Psoas muscle (tissue), 8 donors: Measurements from ENCODE around the gene BFSP2. TPM values are rescaled to one million over a fixed set of nuclear protein-coding genes. Genes with fewer than 3 reads are reported as not detected.
A peak's percentile ranks its signal among the peaks of the same experiment; 100 is the strongest.

Experiments
- ATAC-seq, 4 donors: fragments of 200-7000 bp; cut with Tn5 transposase; one replicate each; pipeline ENCODE4 v1.9.1; 2020; ENCODE audit warnings: moderate library complexity in 3 of 4, mild to moderate bottlenecking in 2 of 4
- DNase-seq, 2 donors: peaks; one replicate each; pipeline ENCODE4 v3.0.0-alpha.2; 2020
- H3K27ac ChIP-seq: fragments of 200-600 bp; one replicate; pipeline ENCODE4 v1.8.0; 2022
- H3K27me3 ChIP-seq, 3 donors: fragments of 200-600 bp in 1 of 3; one replicate each; pipeline versions ENCODE4 v1.6.1 to v1.8.0; 2013 to 2022; ENCODE audit warnings: low read length in 2 of 3, mild to moderate bottlenecking in 2 of 3, moderate library complexity in 1 of 3; ENCODE audit not compliant: insufficient read depth in 3 of 3
- H3K36me3 ChIP-seq, 2 donors: fragments of 200-600 bp in 1 of 2; one replicate each; pipeline versions ENCODE4 v1.6.1 to v1.8.0; 2013 to 2022; ENCODE audit warnings: low read depth in 1 of 2, mild to moderate bottlenecking in 1 of 2, moderate library complexity in 1 of 2; ENCODE audit not compliant: insufficient read depth in 1 of 2
- H3K4me1 ChIP-seq: fragments of 200-600 bp; one replicate; pipeline ENCODE4 v1.8.0; 2022
- H3K4me3 ChIP-seq: fragments of 200-600 bp; one replicate; pipeline ENCODE4 v1.8.0; 2022; ENCODE audit warnings: mild to moderate bottlenecking
- H3K9me3 ChIP-seq: fragments of 200-600 bp; one replicate; pipeline ENCODE4 v1.8.0; 2022
- CTCF ChIP-seq: fragments of 200-600 bp; IDR thresholded peaks from one replicate; pipeline ENCODE4 v1.8.0; 2022; ENCODE audit warnings: antibody characterized with exemption
- WGBS, 3 donors: extraction: QIAGEN DNeasy Blood & Tissue Kit; methylation state at CpG; one replicate each; pipeline versions ENCODE4 v1.1.6 to v1.1.7; 2013; 5-methylcytosine and 5-hydroxymethylcytosine counted together
- intact Hi-C, 2 donors: fragments of 100-400 bp; cut with DNase I; formaldehyde crosslinking; loops; one replicate each; pipeline versions ENCODE4 v1.11.0 to v1.14.2; 2022
- polyA plus RNA-seq, 3 donors: library from polyadenylated mRNA; stranded (reverse); fragments of 200-250 nt; gene quantifications; one replicate each; pipeline ENCODE4 v1.2.3, GENCODE V29; 2013
- total RNA-seq, 4 donors: library from RNA; stranded (reverse); fragmentation: NEBNext Ultra II Directional in 2 of 4; extraction: Animal tissue kit (Norgen Biotek cat#: 25700) in 2 of 4; gene quantifications; one replicate each; pipeline versions ENCODE4 v1.2.1 to v1.2.4, GENCODE V29; 2021 to 2023
- donor health status: healthy with polysubstance abuse.
- donor health status: DM: no; HTN: no; CAD: no; lungs with moderate emphysema.
- donor health status: Bipolar disorder and iron deficiency.
- donor health status: healthy.
- donor health status: DM: yes; HTN: yes; CAD: no.
- donor health status: DM: no; HTN: no; CAD: no.
- donor health status: DM: no; HTN: no; CAD: no.
- donor health status: DM: yes; HTN: yes; CAD: no.

The BFSP2 gene
- total and polyA plus RNA-seq, 7 donors = not detected

GRCh38 chr3:133374708-133375402 is 25.0 kb upstream of the BFSP2 start:
- Histone ChIP-seq H3K36me3 (no peaks in the 10 kb centered on the region), H3K4me3 (no peak overlapping the region), H3K27me3 (no peaks in the 10 kb centered on the region), H3K4me1 (no peaks in the 10 kb centered on the region), H3K27ac (no peak overlapping the region), H3K9me3 (no peaks in the 10 kb centered on the region)
- 61 to 70% (median 67%) methylated on average over 4 of the region's 4 CpGs for WGBS, 3 donors
- TF ChIP-seq CTCF = no peak
- ATAC-seq (no peak), DNase-seq (no peak)
- intact Hi-C loops = no loop called here

GRCh38 chr3:133375403-133375745 is 24.5 kb upstream of the BFSP2 start:
- no peak overlapping the region for H3K4me3 ChIP-seq
- H3K36me3 ChIP-seq = no peaks in the 10 kb centered on the region
- no peak for TF ChIP-seq CTCF
- DNase-seq (no peak), ATAC-seq (no peak)
- no peak overlapping the region for H3K27ac ChIP-seq
- no peaks in the 10 kb centered on the region for H3K4me1 ChIP-seq
- intact Hi-C loops = no loop called here
- H3K9me3 ChIP-seq = no peaks in the 10 kb centered on the region
- H3K27me3 ChIP-seq = no peaks in the 10 kb centered on the region

- ATAC-seq = no peak
- TF ChIP-seq CTCF = no peak
- no peak for DNase-seq
- H3K4me3 ChIP-seq = no peak overlapping the region
- H3K27ac ChIP-seq = no peak overlapping the region
- no peaks in the 10 kb centered on the region for H3K4me1 ChIP-seq
- 56 to 68% (median 58%) methylated on average over 6 of the region's 6 CpGs for WGBS, 3 donors
- H3K36me3 ChIP-seq = no peaks in the 10 kb centered on the region
- no peaks in the 10 kb centered on the region for H3K27me3 ChIP-seq
- intact Hi-C loops = no loop called here
- no peaks in the 10 kb centered on the region for H3K9me3 ChIP-seq
Observed at GRCh38 chr3:133376810-133377209, 23.0 kb upstream of the BFSP2 start.

- ATAC-seq (peak in 3 of 4 donors; percentile 35 to 74 (median 52)), DNase-seq (no peak)
- no peaks in the 10 kb centered on the region for H3K36me3 ChIP-seq
- intact Hi-C loops = no loop called here
- H3K4me1 ChIP-seq = no peaks in the 10 kb centered on the region
- H3K27ac ChIP-seq = no peak overlapping the region
- H3K4me3 ChIP-seq = no peak overlapping the region
- peak; percentile 25 for TF ChIP-seq CTCF
- H3K27me3 ChIP-seq = no peaks in the 10 kb centered on the region
- no peaks in the 10 kb centered on the region for H3K9me3 ChIP-seq
- WGBS, 3 donors = 59 to 78% (median 65%) methylated on average over 3 of the region's 3 CpGs
Observed at GRCh38 chr3:133377396-133377795, 22.5 kb upstream of the BFSP2 start.

- DNase-seq (no peak), ATAC-seq (no peak)
- WGBS, 3 donors = 94 to 98% (median 96%) methylated on average over 18 to 19 of the region's 19 CpGs
- no peak overlapping the region for H3K4me3 ChIP-seq
- intact Hi-C loops = no loop called here
- TF ChIP-seq CTCF = no peak
- no peak overlapping the region for H3K27ac ChIP-seq
- H3K36me3 ChIP-seq = no peaks in the 10 kb centered on the region
- H3K4me1 ChIP-seq = peaks cover 7% of the 10 kb centered on the region
- H3K9me3 ChIP-seq = no peaks in the 10 kb centered on the region
- no peaks in the 10 kb centered on the region for H3K27me3 ChIP-seq
Observed at GRCh38 chr3:133379926-133380325, 19.9 kb upstream of the BFSP2 start.
